Astrocyte (in vitro differentiated cells and primary cell): ENCODE data around the gene IL12RB2. TPM values are rescaled to one million over a fixed set of nuclear protein-coding genes. Genes with fewer than 3 reads are reported as not detected.

Experiments used
- DNase-seq: peaks from one replicate; pipeline ENCODE4 v3.0.0-alpha.2; 2010; ENCODE audit warnings: low read depth
- FAIRE-seq: peaks from 2 replicates; lab custom pipeline; 2011; peaks lifted over from hg19 to GRCh38; lab: Jason Lieb, UNC
- H2AFZ ChIP-seq: 2 replicates; pipeline ENCODE4 v1.6.0; 2012; ENCODE audit warnings: low read depth, low read length, inconsistent platforms
- H3K27ac ChIP-seq: 2 replicates; pipeline ENCODE4 v1.5.1; 2011; ENCODE audit warnings: low read depth, low read length, inconsistent platforms
- H3K27me3 ChIP-seq: 2 replicates; pipeline ENCODE4 v1.6.0; 2011; ENCODE audit warnings: low read length, inconsistent platforms; ENCODE audit not compliant: insufficient read depth
- H3K36me3 ChIP-seq: 2 replicates; pipeline ENCODE4 v1.5.1; 2011; ENCODE audit warnings: low read length, inconsistent platforms; ENCODE audit not compliant: insufficient read depth
- H3K4me1 ChIP-seq: 2 replicates; pipeline ENCODE4 v1.5.1; 2011; ENCODE audit warnings: low read length, inconsistent platforms; ENCODE audit not compliant: insufficient read depth
- H3K4me2 ChIP-seq: 2 replicates; pipeline ENCODE4 v1.6.0; 2012; ENCODE audit warnings: low read length, inconsistent platforms
- H3K4me3 ChIP-seq: 2 replicates; pipeline ENCODE4 v1.5.1; 2011; ENCODE audit warnings: low read depth, mild to moderate bottlenecking, low read length, inconsistent platforms; ENCODE audit not compliant: insufficient read depth
- H3K79me2 ChIP-seq: 2 replicates; pipeline ENCODE4 v1.6.0; 2012; ENCODE audit warnings: mild to moderate bottlenecking, low read length, inconsistent platforms; ENCODE audit not compliant: insufficient read depth
- H3K9ac ChIP-seq: 2 replicates; pipeline ENCODE4 v1.6.0; 2012; ENCODE audit warnings: mild to moderate bottlenecking, low read length, inconsistent platforms
- H3K9me3 ChIP-seq: 2 replicates; pipeline ENCODE4 v1.5.1; 2012; ENCODE audit warnings: low read depth, mild to moderate bottlenecking, low read length, inconsistent platforms; ENCODE audit not compliant: insufficient read depth
- H4K20me1 ChIP-seq: 2 replicates; pipeline ENCODE4 v1.6.0; 2012; ENCODE audit warnings: low read length, inconsistent platforms; ENCODE audit not compliant: insufficient read depth
- H3K27ac Mint-ChIP-seq: one replicate; pipeline ENCODE4 v1.8.0; 2021; ENCODE audit warnings: mild to moderate bottlenecking, mixed read lengths; ENCODE audit not compliant: unreplicated experiment
- H3K27me3 Mint-ChIP-seq: one replicate; pipeline ENCODE4 v1.8.0; 2021; ENCODE audit warnings: low read depth, mixed read lengths; ENCODE audit not compliant: unreplicated experiment
- H3K36me3 Mint-ChIP-seq: one replicate; pipeline ENCODE4 v1.8.0; 2021; ENCODE audit warnings: low read depth, mixed read lengths; ENCODE audit not compliant: unreplicated experiment
- H3K4me1 Mint-ChIP-seq: one replicate; pipeline ENCODE4 v1.8.0; 2021; ENCODE audit warnings: low read depth, mixed read lengths; ENCODE audit not compliant: unreplicated experiment
- H3K4me3 Mint-ChIP-seq: one replicate; pipeline ENCODE4 v1.8.0; 2021; ENCODE audit warnings: mild to moderate bottlenecking, moderate library complexity, mixed read lengths; ENCODE audit not compliant: unreplicated experiment
- H3K9me3 Mint-ChIP-seq: one replicate; pipeline ENCODE4 v1.8.0; 2021; ENCODE audit warnings: mild to moderate bottlenecking, mixed read lengths; ENCODE audit not compliant: unreplicated experiment
- CTCF ChIP-seq: IDR thresholded peaks from 2 replicates; pipeline ENCODE4 v1.5.1; 2011; ENCODE audit warnings: low read depth, mild to moderate bottlenecking, inconsistent platforms, low read length, moderate library complexity; ENCODE audit not compliant: insufficient read depth
- EZH2 ChIP-seq: IDR thresholded peaks from 2 replicates; pipeline ENCODE4 v1.6.1; 2012; ENCODE audit warnings: mild to moderate bottlenecking, low read length, inconsistent platforms; ENCODE audit not compliant: insufficient read depth
- total RNA-seq: library from RNA; stranded (reverse); gene quantifications from 2 replicates; pipeline ENCODE4 v1.2.1, GENCODE V29; 2021

IL12RB2 gene
- total RNA-seq, 1 donor from 2014 or later: 0.11 TPM

DNA sequence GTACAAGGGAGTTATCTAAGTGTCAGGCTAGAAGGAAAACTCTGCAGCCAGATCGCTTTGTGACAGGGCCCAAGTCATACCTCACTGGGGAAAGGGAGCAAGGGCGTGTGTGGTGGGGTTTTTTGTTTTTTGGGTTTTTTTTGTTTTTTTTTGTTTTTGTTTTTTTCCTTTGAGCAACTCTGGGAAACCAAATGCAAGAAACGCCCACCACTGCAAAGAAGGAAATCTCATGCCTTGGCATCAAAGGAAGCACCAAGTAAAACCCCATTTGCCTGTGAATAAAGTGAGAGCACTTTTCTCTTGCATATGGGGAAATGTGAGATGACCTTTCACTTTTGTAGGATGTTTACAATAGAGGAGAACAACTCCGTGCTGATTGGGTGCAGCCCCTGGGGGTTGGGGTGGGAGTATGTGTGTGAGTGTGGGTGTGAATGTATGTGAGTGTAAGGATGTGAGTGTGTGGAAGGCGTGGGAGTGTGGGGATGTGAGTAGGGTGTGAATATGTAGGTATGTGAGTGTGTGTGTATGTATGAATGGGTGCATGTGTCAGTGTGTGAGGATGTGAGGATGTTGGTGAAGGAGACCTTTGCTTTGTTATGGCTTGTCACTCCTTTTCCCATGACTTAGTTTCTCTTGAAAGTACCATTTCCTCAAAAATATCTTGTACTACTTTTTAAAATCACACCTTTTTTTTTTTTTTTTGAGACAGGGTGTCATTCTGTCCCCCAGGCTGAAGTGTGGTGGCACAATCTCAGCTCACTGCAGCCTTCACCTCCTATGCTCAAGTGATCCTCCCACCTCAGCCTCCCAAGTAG lies 34.6 kb downstream of the IL12RB2 start:
- TF ChIP-seq EZH2 (no peak), CTCF (no peak)
- FAIRE-seq (no peak), DNase-seq (no peak)
- H3K4me3 Mint-ChIP-seq: peak overlapping the region; percentile 52
- H3K36me3 Mint-ChIP-seq: peaks cover 1% of the 10 kb centered on the region
- H3K27me3 Mint-ChIP-seq: peaks cover 2% of the 10 kb centered on the region
- H3K4me3 ChIP-seq: no peak overlapping the region
- no peak overlapping the region for H3K27ac Mint-ChIP-seq
- no peaks in the 10 kb centered on the region for H3K36me3 ChIP-seq
- no peaks in the 10 kb centered on the region for H3K27me3 ChIP-seq
- no peaks in the 10 kb centered on the region for H3K9me3 ChIP-seq
- no peaks in the 10 kb centered on the region for H3K79me2 ChIP-seq
- no peaks in the 10 kb centered on the region for H4K20me1 ChIP-seq
- no peak overlapping the region for H2AFZ ChIP-seq
- H3K4me1 Mint-ChIP-seq: peaks cover 21% of the 10 kb centered on the region
- no peak overlapping the region for H3K4me2 ChIP-seq
- peaks cover 17% of the 10 kb centered on the region for H3K4me1 ChIP-seq
- H3K9me3 Mint-ChIP-seq: no peaks in the 10 kb centered on the region
- H3K27ac ChIP-seq: no peak overlapping the region
- H3K9ac ChIP-seq: no peak overlapping the region

GRCh38 chr1:67345556-67345955 lies 37.9 kb downstream of the IL12RB2 start:
- no peak overlapping the region for H3K27ac ChIP-seq
- Mint-ChIP-seq H3K4me3 (no peak overlapping the region), H3K36me3 (peaks cover 1% of the 10 kb centered on the region), H3K4me1 (peaks cover 4% of the 10 kb centered on the region), H3K27ac (no peak overlapping the region), H3K27me3 (peaks cover 2% of the 10 kb centered on the region), H3K9me3 (no peaks in the 10 kb centered on the region)
- no peak overlapping the region for H3K4me2 ChIP-seq
- no peak overlapping the region for H3K4me3 ChIP-seq
- no peaks in the 10 kb centered on the region for H3K27me3 ChIP-seq
- H3K9ac ChIP-seq: no peak overlapping the region
- no peaks in the 10 kb centered on the region for H4K20me1 ChIP-seq
- H2AFZ ChIP-seq: no peak overlapping the region
- H3K36me3 ChIP-seq: no peaks in the 10 kb centered on the region
- DNase-seq (no peak), FAIRE-seq (no peak)
- H3K79me2 ChIP-seq: no peaks in the 10 kb centered on the region
- peaks cover 7% of the 10 kb centered on the region for H3K4me1 ChIP-seq
- no peaks in the 10 kb centered on the region for H3K9me3 ChIP-seq
- no peak for TF ChIP-seq EZH2
- TF ChIP-seq CTCF: no peak

GRCh38 chr1:67346982-67347381 lies 39.3 kb downstream of the IL12RB2 start:
- Histone ChIP-seq H3K79me2 (no peaks in the 10 kb centered on the region), H4K20me1 (no peaks in the 10 kb centered on the region), H3K4me1 (peaks cover 6% of the 10 kb centered on the region), H3K27ac (no peak overlapping the region), H3K27me3 (no peaks in the 10 kb centered on the region), H3K9ac (no peak overlapping the region), H3K9me3 (no peaks in the 10 kb centered on the region), H2AFZ (no peak overlapping the region), H3K4me3 (no peak overlapping the region), H3K4me2 (no peak overlapping the region), H3K36me3 (no peaks in the 10 kb centered on the region)
- no peak overlapping the region for H3K4me3 Mint-ChIP-seq
- H3K9me3 Mint-ChIP-seq: no peaks in the 10 kb centered on the region
- H3K27ac Mint-ChIP-seq: no peak overlapping the region
- peaks cover 2% of the 10 kb centered on the region for H3K4me1 Mint-ChIP-seq
- FAIRE-seq (no peak), DNase-seq (no peak)
- H3K36me3 Mint-ChIP-seq: peaks cover 1% of the 10 kb centered on the region
- TF ChIP-seq CTCF (no peak), EZH2 (no peak)
- H3K27me3 Mint-ChIP-seq: peaks cover 2% of the 10 kb centered on the region
